Nephron (organoid): ENCODE results near the gene SLC25A41.

ENCODE experiments used
- H3K27ac Mint-ChIP-seq, 3 experiments: 2 replicates each; pipeline ENCODE4 v1.8.0; 2020; ENCODE audit warnings: mixed read lengths in 3 of 3, mild to moderate bottlenecking in 2 of 3, moderate library complexity in 1 of 3
- H3K27me3 Mint-ChIP-seq: 2 replicates; pipeline ENCODE4 v1.8.0; 2021; ENCODE audit warnings: low read depth, mild to moderate bottlenecking, moderate library complexity, mixed read lengths
- H3K36me3 Mint-ChIP-seq: 2 replicates; pipeline ENCODE4 v1.8.0; 2020; ENCODE audit warnings: low read depth, mixed read lengths
- H3K4me1 Mint-ChIP-seq: 2 replicates; pipeline ENCODE4 v1.8.0; 2020; ENCODE audit warnings: mixed read lengths
- H3K4me3 Mint-ChIP-seq, 3 experiments: 2 replicates each; pipeline ENCODE4 v1.8.0; 2020; ENCODE audit warnings: mild to moderate bottlenecking in 3 of 3, mixed read lengths in 3 of 3, moderate library complexity in 2 of 3
- H3K9me3 Mint-ChIP-seq: 2 replicates; pipeline ENCODE4 v1.8.0; 2020; ENCODE audit warnings: mixed read lengths
- CTCF ChIP-seq, 3 experiments: fragments of 200-600 bp; sonication (generic); IDR thresholded peaks; one replicate each; pipeline ENCODE4 v1.5.0; 2021; ENCODE audit warnings: antibody characterized with exemption in 3 of 3; ENCODE audit not compliant: unreplicated experiment in 3 of 3

SLC25A41 gene

GRCh38 chr19:6412447-6413091, 21.0 kb downstream of the SLC25A41 start:
- Mint-ChIP-seq H3K36me3 (peaks cover 22% of the 10 kb centered on the region), H3K4me1 (peaks cover 13% of the 10 kb centered on the region), H3K4me3 (no peak overlapping the region), H3K9me3 (no peaks in the 10 kb centered on the region), H3K27me3 (no peaks in the 10 kb centered on the region), H3K27ac (peak overlapping the region in 2 of 3 experiments; percentile 35 to 94)
- peak; percentile 54 to 62 (median 54) for TF ChIP-seq CTCF (IDR thresholded peaks at IDR 0.05; ENCODE audit: unreplicated experiment in 3 of 3)

- Mint-ChIP-seq H3K27ac (peak overlapping the region in 1 of 3 experiments; percentile 94), H3K36me3 (peaks cover 22% of the 10 kb centered on the region), H3K4me1 (peaks cover 13% of the 10 kb centered on the region), H3K27me3 (no peaks in the 10 kb centered on the region), H3K4me3 (no peak overlapping the region), H3K9me3 (no peaks in the 10 kb centered on the region)
- TF ChIP-seq CTCF (IDR thresholded peaks at IDR 0.05; ENCODE audit: unreplicated experiment in 3 of 3), result no peak
Observed at GRCh38 chr19:6412061-6412446, 21.5 kb downstream of the SLC25A41 start.

GRCh38 chr19:6409346-6409745, 24.2 kb downstream of the SLC25A41 start:
- no peak overlapping the region for H3K4me3 Mint-ChIP-seq
- H3K4me1 Mint-ChIP-seq, result peaks cover 12% of the 10 kb centered on the region
- no peaks in the 10 kb centered on the region for H3K9me3 Mint-ChIP-seq
- H3K27ac Mint-ChIP-seq, result no peak overlapping the region
- no peaks in the 10 kb centered on the region for H3K27me3 Mint-ChIP-seq
- TF ChIP-seq CTCF (IDR thresholded peaks at IDR 0.05; ENCODE audit: unreplicated experiment in 3 of 3), result no peak
- peaks cover 13% of the 10 kb centered on the region for H3K36me3 Mint-ChIP-seq

GRCh38 chr19:6406401-6406800, 27.2 kb downstream of the SLC25A41 start:
- H3K4me1 Mint-ChIP-seq, result peaks cover 13% of the 10 kb centered on the region
- H3K36me3 Mint-ChIP-seq, result no peaks in the 10 kb centered on the region
- no peaks in the 10 kb centered on the region for H3K9me3 Mint-ChIP-seq
- no peak for TF ChIP-seq CTCF (IDR thresholded peaks at IDR 0.05; ENCODE audit: unreplicated experiment in 3 of 3)
- no peak overlapping the region for H3K27ac Mint-ChIP-seq
- no peak overlapping the region for H3K4me3 Mint-ChIP-seq
- no peaks in the 10 kb centered on the region for H3K27me3 Mint-ChIP-seq

GRCh38 chr19:6402837-6403608, 30.5 kb downstream of the SLC25A41 start:
- Mint-ChIP-seq H3K4me3 (no peak overlapping the region), H3K27ac (peak overlapping the region; percentile 83 to 94 (median 94)), H3K27me3 (no peaks in the 10 kb centered on the region), H3K36me3 (no peaks in the 10 kb centered on the region), H3K9me3 (no peaks in the 10 kb centered on the region), H3K4me1 (peaks cover 13% of the 10 kb centered on the region)
- TF ChIP-seq CTCF (IDR thresholded peaks at IDR 0.05; ENCODE audit: unreplicated experiment in 3 of 3), result no peak
